MV-4-11 (cell line): ENCODE measurements around the gene EID2.

Experiments
- DNase-seq: peaks from one replicate; lab custom pipeline; 2025; lab: John Stamatoyannopoulos, UW

Gene EID2

DNA sequence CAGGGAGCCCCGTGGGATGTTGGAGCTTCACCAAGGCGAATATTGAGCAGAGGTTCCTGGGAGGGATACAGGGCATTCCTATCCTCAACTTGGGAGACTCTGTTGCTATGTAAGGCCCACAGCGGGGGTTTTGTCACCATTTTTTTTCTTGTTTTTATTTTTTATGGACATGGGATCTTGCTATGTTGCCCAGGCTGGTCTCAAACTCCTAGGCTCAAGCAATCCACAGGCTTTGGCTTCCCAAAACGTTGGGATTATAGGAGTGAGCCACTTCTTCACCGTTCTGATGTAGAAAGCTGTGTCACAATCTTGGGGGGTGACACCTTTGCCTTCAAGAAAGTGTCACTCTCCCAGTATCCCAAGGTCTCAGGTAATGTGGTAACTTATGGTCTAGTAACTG lies 38.6 kb downstream of the EID2 start:
- DNase-seq: no peak

DNA sequence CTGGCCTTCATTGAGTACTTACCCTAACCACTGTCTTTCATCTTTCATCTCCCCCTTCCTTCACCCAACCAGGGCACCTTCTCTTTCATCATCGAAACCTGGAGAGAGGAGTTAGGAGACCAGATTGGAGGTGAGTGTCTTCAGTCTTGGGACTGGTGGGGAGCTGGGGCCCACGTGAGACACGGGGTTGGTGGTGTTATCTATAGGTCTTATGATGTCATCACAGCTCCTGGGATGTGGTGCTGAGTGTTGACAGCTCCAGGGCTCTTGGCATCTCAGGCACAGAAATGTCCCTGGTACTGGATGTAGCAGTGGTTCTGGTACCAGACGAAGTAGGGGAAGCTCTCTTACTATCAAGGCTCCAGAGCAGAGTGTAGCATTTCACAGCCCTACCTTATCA lies 39.4 kb downstream of the EID2 start:
- no peak for DNase-seq

DNA sequence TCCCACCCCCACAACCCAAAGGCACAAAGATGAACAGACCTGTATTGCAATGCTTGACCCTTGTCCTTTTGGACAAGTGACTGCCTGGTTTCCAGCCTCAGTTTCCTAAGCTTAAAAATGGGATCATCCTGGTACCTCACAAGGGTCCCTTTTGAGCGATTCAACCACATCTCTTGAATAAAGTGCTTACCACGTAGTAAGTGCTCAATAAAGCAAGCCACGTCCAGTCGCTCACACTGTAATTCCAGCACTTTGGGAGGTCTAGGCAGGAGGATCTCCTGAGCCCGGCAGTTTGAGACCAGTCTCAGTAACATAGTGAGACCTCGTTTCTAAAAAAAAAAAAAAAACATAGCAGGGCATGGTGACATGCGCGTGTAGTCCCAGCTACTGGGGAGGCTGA lies 40.0 kb downstream of the EID2 start:
- DNase-seq: no peak

DNA sequence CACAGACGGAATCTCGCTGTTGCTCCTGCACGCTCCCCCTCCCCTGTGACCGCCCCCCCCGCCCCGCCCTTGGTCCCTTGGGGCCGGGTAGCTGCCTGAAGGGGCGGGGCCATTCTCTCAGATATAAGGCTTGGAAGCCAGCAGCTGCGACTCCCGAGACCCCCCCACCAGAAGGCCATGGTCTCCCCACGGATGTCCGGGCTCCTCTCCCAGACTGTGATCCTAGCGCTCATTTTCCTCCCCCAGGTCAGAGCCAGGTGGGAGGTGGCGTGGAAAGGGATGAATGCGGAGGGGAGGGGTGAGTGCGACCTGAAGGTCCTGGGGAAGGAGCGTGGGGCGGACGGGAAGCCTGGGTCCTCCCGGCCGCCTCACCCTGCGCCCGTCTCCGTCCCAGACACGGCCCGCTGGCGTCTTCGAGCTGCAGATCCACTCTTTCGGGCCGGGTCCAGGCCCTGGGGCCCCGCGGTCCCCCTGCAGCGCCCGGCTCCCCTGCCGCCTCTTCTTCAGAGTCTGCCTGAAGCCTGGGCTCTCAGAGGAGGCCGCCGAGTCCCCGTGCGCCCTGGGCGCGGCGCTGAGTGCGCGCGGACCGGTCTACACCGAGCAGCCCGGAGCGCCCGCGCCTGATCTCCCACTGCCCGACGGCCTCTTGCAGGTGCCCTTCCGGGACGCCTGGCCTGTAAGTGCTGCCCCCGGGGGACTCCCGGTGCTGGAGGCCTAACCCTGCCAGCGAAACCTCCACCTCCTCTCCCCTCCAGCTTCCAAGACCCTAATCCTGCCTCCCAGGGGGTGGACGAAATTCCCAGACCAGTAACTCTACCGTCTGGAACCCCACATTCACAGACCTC lies 40.9 kb downstream of the EID2 start, which contains the start of gene DLL3:
Gene DLL3 (plus strand): TSS at position 150 of the 845 bp plus-strand sequence. CDS start 28 bp downstream, at position 178.
- no peak for DNase-seq

DNA sequence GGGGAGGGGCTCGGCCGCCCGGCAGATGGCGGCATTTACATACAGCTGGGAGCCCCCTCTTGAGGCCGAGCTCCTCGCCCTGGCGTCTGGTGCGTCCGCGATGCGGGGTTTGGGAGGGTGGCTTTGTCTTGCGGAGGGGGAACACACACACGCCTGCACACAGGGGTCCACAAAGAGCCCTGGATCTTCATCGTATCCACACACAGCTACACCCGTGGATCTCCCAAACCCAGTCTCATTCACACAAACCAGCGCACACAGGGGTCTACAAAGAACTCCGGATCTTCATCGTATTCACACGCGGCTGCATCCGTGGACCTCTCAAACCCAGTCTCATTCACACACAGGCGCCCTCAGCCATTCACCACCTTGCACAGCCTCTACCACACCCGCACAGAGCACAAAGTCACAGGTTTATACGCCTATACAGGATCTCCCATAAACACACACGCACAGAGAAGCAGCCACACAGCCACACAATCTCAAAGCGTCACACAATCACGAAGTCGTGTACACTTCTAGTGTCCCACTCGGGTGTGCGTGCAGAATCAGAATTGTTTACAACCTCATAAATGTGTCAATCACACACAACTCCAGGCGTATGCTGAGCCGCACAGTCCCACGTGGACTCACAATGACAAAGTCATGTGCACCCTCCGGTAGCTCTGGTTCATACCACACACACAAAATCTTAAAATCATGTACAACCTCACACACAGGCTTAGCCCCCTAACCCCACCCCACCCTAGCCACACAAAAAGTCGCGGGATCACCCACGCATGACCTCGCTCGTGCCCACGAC lies 41.8 kb downstream of the EID2 start:
- DNase-seq: peak; percentile 45

DNA sequence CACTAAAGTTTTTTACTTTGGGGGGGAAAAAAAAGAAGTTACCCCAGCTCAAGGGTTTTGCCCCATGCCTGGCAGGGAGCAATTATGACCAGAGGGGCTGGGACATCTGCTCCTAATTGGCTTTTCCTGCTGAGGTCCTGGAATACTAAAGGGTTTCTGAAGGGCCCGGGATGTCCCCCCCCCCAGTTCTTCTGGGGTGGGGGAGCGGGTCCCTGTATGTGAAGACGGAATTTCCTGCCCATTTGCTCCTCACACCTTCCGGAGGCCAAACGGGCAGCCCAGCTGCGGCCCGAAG lies 42.3 kb downstream of the EID2 start:
- DNase-seq: no peak

DNA sequence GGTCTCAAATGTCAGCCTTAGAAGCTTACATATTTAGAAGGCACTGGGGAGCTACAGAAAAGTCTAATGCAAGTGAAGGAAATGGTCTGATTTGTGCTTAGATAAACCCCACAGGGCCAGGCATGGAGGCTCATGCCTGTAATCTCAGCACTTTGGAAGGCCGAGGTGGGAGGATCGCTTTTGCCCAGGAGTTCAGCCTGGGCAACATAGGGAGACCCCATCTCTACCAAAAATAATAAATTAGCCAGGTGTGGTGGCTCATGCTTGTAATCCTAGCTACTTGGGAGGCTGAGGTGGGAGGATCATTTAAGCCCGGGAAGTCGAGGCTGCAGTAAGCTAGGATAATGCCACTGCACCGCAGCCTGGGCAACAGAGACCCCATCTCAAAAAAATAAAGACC lies 43.9 kb downstream of the EID2 start:
- DNase-seq: no peak

DNA sequence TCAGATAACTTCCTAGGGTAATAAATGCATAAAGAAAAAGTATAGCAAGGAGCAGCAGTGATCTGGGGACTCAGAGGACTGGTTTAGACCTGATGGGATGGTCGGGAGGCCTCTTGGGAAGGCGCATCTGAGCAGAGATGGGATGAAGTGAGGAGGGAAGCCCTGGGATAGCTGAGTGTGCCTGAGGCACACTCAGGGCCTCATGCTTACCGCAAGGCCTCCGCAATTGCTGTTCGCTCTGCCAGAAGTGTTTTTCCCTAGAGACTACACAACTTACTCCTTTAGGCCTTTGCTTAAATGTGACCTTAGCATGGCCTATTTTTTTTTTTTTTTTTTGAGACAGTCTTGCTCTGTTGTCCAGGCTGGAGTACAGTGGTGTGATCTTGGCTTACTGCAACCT lies 45.3 kb downstream of the EID2 start:
- DNase-seq: no peak

DNA sequence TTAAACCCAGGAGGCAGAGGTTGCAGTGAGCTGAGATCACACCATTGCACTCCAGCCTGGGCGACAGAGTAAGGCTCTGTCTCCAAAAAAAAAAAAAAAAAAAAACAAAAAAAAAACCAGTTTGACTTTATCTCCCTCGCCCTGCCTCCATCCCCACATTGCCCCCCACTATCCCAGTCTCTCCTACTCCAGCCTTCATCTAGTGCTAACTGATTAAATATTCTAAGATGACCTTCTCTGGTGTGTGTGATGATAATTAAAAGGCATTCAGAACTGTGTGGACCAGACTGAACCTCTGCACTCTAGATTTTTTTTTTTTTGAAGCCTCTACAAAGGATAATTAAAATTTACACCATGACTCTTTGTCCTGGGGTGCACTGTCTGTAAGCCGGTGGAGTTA lies 47.2 kb downstream of the EID2 start:
- DNase-seq: no peak

DNA sequence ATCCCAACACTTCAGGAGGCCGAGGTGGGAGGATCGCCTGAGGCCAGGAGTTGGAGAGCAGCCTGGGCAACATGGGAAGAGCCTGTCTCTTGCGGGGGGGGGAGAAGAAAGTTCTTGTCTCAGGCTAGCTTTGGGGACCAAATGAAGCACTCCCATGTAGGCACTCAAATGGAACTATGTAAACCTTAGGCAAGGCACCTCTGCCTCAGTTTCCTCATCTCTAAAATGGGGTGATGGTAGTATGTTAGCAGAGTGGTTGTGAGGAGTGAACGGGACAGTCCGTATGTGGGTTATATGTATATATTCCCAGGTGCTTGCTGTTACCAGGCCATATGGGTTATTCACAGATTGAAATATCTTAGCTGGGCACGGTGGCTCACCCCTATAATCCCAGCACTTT lies 47.7 kb downstream of the EID2 start:
- no peak for DNase-seq

DNA sequence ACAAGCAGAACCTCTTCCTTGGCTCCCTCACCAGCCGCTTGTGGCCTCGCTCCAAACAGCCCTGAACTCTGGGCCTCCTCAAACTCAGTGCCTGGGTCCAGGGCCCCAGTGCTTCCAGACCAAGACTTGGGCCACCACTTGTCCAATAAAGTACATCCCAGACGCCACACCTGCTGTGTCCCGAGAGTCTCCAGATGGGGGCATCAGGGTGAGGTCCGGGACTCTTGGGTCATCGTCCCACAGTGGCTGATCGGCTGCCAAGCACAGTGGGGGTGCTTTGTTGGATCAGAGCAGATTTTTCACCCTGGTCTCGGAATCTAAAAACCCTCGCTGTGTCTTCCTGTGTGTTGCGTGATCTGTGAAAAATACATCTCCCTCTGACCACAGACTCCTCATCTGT lies 50.2 kb downstream of the EID2 start:
- no peak for DNase-seq
